Activated CD8-positive, alpha-beta T cell treated with anti-CD3 and anti-CD28 coated beads for 36 hours (primary cell): ENCODE measurements around the gene PREPL. TPM values are rescaled to one million over a fixed set of nuclear protein-coding genes. Genes with fewer than 3 reads are reported as not detected.

Source experiments
- ATAC-seq: fragments of 200-7000 bp; cut with Tn5 transposase; one replicate; pipeline ENCODE4 v1.10.0; 2021; ENCODE audit warnings: mild to moderate bottlenecking, moderate library complexity
- CTCF ChIA-PET: fragments of 350-600 bp; sonication (Branson Sonifier 250); formaldehyde crosslinking; loops from one replicate; lab custom pipeline; 2021; ENCODE audit warnings: antibody characterized with exemption; lab: Charles Lee
- POLR2A ChIA-PET: fragments of 350-600 bp; sonication (Branson Sonifier 250); formaldehyde crosslinking; loops from one replicate; lab custom pipeline; 2021; ENCODE audit warnings: antibody characterized with exemption; lab: Charles Lee
- DNase-seq: peaks from one replicate; pipeline ENCODE4 v3.0.0-alpha.2; 2020
- H3K27ac Mint-ChIP-seq: one replicate; pipeline ENCODE4 v1.8.0; 2021; ENCODE audit warnings: mild to moderate bottlenecking, mixed read lengths
- H3K27me3 Mint-ChIP-seq: one replicate; pipeline ENCODE4 v1.8.0; 2021; ENCODE audit warnings: mixed read lengths
- H3K36me3 Mint-ChIP-seq: one replicate; pipeline ENCODE4 v1.8.0; 2021; ENCODE audit warnings: low read depth, mixed read lengths
- H3K4me1 Mint-ChIP-seq: one replicate; pipeline ENCODE4 v1.8.0; 2021; ENCODE audit warnings: low read depth, mixed read lengths
- H3K4me3 Mint-ChIP-seq: one replicate; pipeline ENCODE4 v1.8.0; 2021; ENCODE audit warnings: mild to moderate bottlenecking, moderate library complexity, mixed read lengths
- H3K9me3 Mint-ChIP-seq: one replicate; pipeline ENCODE4 v1.8.0; 2021; ENCODE audit warnings: mixed read lengths
- CTCF ChIP-seq: fragments of 200-600 bp; IDR thresholded peaks from one replicate; pipeline ENCODE4 v1.8.0; 2022; ENCODE audit warnings: antibody characterized with exemption, mild to moderate bottlenecking
- intact Hi-C: fragments of 100-400 bp; cut with micrococcal nuclease; formaldehyde crosslinking; loops from one replicate; pipeline ENCODE4 v1.10.0; 2022
- total RNA-seq, 2 experiments: library from RNA; stranded (reverse); gene quantifications; one replicate each; pipeline ENCODE4 v1.2.3, GENCODE V29; 2021

The PREPL gene
- total RNA-seq = 10 to 100 TPM; 25.0 to 25.2 TPM

- Mint-ChIP-seq H3K27me3 (no peaks in the 10 kb centered on the region), H3K4me3 (peak within 1 kb of the TSS; percentile 89), H3K27ac (peak within 1 kb of the TSS; percentile 100), H3K9me3 (no peaks in the 10 kb centered on the region), H3K36me3 (peaks cover 7% of the 10 kb centered on the region), H3K4me1 (peaks cover 50% of the 10 kb centered on the region)
- ATAC-seq (peak; percentile 92), DNase-seq (peak; percentile 98)
- intact Hi-C loops = loop anchor here (5.0 to 10.0 kb wide), 2 partner anchors 194 to 277 kb away; partner anchors contain the start of gene PPM1B
- ChIA-PET POLR2A (interaction anchor here (0.7 to 3.1 kb wide), 23 partner anchors 8 to 574 kb away, joined by 3 to 20 read pairs (median 3); partner anchors contain the start of genes LRPPRC and PPM1B), CTCF (interaction anchor here (0.7 to 3.1 kb wide), 10 partner anchors 12 to 283 kb away, joined by 3 to 13 read pairs (median 4); no protein-coding TSS in a partner anchor)
- no peak for TF ChIP-seq CTCF
Measured at GRCh38 chr2:44361330-44362206, at the start of gene PREPL, which contains the start of gene CAMKMT. PREPL (minus strand) TSS chr2:44361494; CDS start chr2:44346342, 15,152 bp downstream. CAMKMT (plus strand) TSS chr2:44361947.

- DNase-seq (no peak), ATAC-seq (no peak)
- Mint-ChIP-seq H3K27ac (no peak overlapping the region), H3K4me1 (peaks cover 8% of the 10 kb centered on the region), H3K9me3 (no peaks in the 10 kb centered on the region), H3K4me3 (no peak overlapping the region), H3K27me3 (no peaks in the 10 kb centered on the region), H3K36me3 (peaks cover 12% of the 10 kb centered on the region)
- no peak for TF ChIP-seq CTCF
- ChIA-PET POLR2A (no interaction called here), CTCF (interaction anchor here (1.4 kb wide), 1 partner anchor 107 kb away, joined by 3 read pairs; no protein-coding TSS in a partner anchor)
- intact Hi-C loops = no loop called here
Measured at GRCh38 chr2:44398243-44398897, 37.1 kb upstream of the PREPL start.

GRCh38 chr2:44397447-44398175, 36.3 kb upstream of the PREPL start:
- no peak for TF ChIP-seq CTCF
- Mint-ChIP-seq H3K27me3 (no peaks in the 10 kb centered on the region), H3K36me3 (peaks cover 4% of the 10 kb centered on the region), H3K4me3 (no peak overlapping the region), H3K27ac (no peak overlapping the region), H3K4me1 (peaks cover 8% of the 10 kb centered on the region), H3K9me3 (no peaks in the 10 kb centered on the region)
- no peak for DNase-seq
- CTCF ChIA-PET = interaction anchor here (1.0 to 10.0 kb wide), 3 partner anchors 82 to 555 kb away, joined by 3 to 55 read pairs (median 3); no protein-coding TSS in a partner anchor
- POLR2A ChIA-PET = no interaction called here
- intact Hi-C loops = no loop called here
- no peak for ATAC-seq

- Mint-ChIP-seq H3K27ac (no peak overlapping the region), H3K36me3 (no peaks in the 10 kb centered on the region), H3K9me3 (no peaks in the 10 kb centered on the region), H3K4me1 (peaks cover 9% of the 10 kb centered on the region), H3K27me3 (no peaks in the 10 kb centered on the region), H3K4me3 (no peak overlapping the region)
- no peak for ATAC-seq
- peak; percentile 75 for TF ChIP-seq CTCF
- intact Hi-C loops = loop anchor here (5.0 kb wide), 1 partner anchor 565 kb away; no protein-coding TSS in a partner anchor
- POLR2A ChIA-PET = no interaction called here
- DNase-seq = peak; percentile 72
- CTCF ChIA-PET = interaction anchor here (0.7 to 10.0 kb wide), 24 partner anchors 10 to 564 kb away, joined by 3 to 82 read pairs (median 3); partner anchors contain the start of genes CAMKMT and PREPL
Measured at GRCh38 chr2:44392338-44392943, 31.1 kb upstream of the PREPL start.
